NCI-H345 treated with DMSO at 0.1 percent for 48 hours (cell line): Measurements from ENCODE around the gene ARSD.
"Not testable (repeated sequence)": the region's sequence is repeated elsewhere in the genome, so short reads cannot be mapped to it uniquely, and the experiment has no call there.

ENCODE experiments used
- DNase-seq: peaks from one replicate; lab custom pipeline; 2025; ENCODE audit not compliant: unreplicated experiment; lab: John Stamatoyannopoulos, UW

Gene ARSD, protein sequence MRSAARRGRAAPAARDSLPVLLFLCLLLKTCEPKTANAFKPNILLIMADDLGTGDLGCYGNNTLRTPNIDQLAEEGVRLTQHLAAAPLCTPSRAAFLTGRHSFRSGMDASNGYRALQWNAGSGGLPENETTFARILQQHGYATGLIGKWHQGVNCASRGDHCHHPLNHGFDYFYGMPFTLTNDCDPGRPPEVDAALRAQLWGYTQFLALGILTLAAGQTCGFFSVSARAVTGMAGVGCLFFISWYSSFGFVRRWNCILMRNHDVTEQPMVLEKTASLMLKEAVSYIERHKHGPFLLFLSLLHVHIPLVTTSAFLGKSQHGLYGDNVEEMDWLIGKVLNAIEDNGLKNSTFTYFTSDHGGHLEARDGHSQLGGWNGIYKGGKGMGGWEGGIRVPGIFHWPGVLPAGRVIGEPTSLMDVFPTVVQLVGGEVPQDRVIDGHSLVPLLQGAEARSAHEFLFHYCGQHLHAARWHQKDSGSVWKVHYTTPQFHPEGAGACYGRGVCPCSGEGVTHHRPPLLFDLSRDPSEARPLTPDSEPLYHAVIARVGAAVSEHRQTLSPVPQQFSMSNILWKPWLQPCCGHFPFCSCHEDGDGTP

DNA sequence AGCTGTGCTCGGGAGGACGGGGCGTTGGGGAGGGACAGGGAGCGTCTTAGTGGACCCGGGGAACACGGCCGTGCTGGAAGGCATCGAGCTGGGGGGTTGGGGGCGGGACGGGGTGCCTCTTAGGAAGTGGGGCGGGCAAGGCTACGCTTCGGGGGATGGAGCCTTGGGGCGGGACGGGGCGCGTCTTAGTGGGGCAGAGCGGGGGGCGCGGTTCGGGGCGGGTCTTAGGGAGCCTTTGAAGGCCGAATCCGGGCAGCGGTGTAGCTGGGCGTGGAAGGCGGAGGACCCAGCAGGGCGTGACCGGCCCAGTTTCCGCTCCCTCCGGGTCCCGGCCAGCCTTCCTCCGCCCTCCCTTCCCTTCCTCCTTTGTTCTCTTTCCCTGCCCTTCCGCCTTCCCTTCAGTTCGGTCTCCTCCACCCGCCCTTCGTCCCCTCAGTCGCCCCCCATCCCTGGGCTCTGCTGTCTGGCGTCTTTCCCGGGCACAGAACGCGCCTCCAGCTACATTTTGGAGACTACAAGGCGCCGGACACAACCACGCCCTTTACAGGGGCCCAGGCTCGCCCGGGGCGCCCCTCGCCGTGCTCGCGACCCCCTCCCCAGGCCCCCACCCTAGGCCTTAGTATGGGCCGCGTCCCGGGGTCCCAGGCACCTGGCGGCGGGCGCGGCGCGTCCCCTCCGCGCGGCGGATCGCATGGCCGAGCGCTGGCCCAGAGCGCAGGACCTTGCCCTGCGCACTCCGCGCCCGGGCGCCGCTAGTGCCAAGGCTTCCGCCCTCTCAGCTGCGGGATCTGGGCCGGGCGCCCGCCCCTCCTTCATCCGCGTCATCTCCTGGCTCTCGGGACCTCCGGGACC is at the start of gene ARSD:
Gene ARSD (minus strand): TSS at position 757 of the 852 bp plus-strand sequence. CDS start 64 bp downstream, at position 693.
- DNase-seq: no peak

DNA sequence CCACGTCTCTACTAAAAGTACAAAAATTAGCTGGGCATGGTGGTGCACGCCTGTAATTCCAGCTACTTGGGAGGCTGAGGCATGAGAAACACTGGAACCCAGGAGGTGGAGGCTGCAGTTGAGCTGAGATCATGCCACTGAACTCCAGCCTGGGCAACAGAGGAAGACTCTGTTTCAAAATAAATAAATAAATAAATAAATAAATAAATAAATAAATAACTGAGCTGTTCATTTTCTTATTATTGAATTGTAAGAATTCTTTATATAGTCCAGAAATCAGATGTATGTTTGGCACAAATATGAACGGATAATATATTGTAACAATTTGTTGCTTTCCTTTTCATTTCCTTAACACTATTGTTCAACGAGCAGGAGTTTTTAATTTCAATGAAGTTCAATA is 49.5 kb upstream of the ARSD start:
- not testable (repeated sequence) for DNase-seq

DNA sequence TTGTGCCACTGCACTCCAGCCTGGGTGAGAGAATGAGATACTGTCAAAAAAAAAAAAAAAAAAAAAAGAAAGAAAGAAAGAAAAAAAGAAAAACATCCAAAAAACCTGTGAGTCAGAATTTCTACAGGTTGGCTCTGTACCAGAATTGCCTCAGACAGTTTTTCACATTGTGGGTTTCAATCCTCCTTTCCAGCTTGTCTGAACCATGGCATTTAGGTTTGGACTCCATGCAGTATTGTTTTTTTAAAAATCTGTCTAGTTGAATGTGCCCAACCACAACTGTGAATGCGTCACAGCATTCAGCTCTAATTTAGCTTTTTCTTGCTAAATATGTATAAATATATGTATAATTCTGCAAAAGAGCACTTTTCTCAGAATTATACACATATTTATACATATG is 45.8 kb upstream of the ARSD start:
- DNase-seq: no peak

DNA sequence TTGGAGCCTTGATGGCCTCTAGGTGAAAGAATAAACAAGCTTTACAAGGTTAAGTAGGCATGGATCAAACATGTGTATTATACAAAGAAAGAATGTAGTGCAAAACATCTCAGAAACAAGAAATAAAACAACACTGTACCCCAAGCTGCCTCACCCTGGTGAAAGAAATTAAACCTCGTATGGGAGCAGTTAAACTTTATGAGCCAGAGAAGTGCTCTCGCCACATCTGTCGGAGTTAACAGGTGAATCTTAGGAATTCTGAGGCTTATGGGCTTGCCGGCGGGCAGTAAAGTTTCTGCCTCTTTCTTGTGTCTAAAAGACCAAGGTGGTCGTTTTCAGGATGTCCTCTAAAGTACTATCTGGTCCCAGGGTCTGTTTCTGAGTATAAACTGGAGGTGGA is 43.3 kb upstream of the ARSD start:
- DNase-seq: no peak

DNA sequence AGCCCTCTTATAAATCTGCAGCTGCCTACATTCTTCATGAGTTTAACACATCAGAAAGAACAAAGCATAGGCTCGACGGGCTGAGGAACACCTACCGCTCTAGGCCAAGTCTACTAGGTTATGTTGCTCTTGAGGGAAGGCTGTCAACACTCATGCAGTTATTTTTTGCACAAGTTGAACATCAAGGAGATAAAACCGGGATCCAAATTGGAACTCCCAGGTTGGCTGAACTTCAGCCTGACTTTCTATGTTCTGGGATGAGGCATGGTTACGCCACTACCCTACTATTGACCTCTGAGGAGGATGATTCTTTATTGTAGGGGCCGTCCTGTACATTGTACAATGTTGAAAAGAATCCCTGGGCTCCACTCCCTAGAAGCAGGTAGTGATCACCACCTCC is 39.9 kb upstream of the ARSD start:
- DNase-seq: no peak

DNA sequence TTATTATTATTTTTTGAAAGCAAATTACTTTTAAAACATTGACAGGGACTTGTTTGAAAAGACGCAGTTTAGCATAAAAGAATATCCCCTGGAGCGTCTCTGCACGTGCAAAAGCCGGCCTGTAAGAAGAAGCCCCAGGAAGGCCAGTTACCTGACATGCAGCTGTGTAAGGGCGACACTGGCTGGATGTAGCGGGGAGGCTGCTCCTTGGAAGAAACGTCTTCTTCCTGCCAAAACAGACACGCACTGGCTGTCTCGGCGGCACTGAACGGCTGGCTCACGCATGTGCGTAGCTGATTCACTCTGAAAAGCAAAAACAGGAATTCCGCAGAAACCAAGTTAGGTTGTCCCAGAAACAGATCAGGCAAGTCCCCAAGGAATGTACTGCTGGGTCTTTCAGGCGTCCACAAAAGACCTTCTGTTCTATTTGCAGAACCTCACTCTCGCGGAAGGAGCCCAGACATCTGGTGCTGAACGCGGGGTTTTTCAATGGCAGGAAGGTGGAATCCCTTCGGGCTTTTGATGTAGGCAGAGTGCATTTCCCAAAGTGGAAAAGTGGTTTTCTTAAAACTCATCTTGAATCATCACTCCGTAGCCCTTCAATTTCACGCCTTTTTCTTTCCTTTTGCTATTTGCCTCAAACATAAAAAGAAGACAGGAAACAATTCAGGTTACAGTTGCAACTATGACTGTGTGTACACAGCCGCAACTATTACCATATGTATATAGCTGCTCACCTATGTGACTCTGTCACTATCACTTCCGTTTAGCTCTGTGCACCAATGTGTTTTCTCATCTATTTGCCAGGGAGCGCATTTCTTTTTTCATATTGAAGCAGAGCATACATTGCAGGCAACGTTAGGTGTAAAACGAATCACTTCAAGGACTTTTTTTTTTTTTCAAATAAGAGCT is 39.1 kb upstream of the ARSD start:
- no peak for DNase-seq

DNA sequence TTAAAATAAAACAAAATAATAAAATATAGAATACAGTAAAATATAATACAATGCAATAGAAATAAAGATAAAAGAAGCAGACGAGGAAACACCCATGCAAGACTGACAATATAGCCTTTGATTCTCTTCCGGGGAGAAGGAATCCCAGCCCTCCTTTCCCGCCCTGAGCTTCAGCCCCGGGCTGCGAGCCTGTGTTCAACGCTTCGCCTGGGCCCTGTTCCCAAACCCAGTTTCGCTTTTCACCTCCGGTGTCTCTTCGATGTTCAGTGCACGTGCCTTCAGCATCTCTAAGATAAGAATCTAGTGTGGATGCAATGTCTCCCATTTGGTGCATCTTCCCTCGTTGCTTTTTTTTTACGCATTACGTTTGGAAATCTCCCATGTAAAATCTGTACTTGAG is 38.4 kb upstream of the ARSD start:
- DNase-seq: no peak

DNA sequence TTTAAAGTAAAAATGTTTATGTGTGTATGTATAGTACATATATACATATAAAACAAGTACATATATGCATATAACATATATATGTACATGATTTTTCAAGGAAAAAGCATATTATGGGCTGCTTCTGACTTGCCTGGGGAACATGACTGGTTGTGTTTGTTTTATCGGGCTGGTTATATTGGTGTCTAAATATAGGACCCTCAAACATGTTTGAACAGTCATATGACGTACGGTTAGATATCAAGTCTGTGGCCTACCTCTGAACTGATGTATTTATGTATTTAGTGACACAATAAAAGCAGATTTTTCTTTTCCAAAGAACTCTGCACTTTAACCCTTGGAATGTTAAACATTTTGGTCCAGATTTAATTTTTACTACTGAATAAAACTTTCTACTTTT is 37.9 kb upstream of the ARSD start:
- no peak for DNase-seq

DNA sequence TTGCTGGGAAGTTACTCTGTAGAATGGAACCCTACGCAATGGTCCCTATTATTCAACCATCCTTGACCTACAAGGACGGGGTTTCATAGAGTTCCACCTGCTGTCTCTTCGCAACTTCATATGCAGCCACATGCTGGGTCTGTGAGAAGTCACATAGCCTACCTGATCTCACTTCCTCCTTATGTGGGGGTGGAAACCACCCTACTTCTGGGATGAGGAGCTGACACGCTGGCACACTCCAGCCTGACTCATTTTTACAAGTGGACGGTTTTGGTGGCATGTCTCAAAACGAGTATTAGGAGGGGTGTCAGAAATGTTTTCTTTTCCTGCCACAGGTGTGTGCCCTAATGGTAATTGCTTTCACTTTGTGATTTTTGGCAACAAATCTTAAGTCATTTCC is 36.8 kb upstream of the ARSD start:
- DNase-seq: no peak

DNA sequence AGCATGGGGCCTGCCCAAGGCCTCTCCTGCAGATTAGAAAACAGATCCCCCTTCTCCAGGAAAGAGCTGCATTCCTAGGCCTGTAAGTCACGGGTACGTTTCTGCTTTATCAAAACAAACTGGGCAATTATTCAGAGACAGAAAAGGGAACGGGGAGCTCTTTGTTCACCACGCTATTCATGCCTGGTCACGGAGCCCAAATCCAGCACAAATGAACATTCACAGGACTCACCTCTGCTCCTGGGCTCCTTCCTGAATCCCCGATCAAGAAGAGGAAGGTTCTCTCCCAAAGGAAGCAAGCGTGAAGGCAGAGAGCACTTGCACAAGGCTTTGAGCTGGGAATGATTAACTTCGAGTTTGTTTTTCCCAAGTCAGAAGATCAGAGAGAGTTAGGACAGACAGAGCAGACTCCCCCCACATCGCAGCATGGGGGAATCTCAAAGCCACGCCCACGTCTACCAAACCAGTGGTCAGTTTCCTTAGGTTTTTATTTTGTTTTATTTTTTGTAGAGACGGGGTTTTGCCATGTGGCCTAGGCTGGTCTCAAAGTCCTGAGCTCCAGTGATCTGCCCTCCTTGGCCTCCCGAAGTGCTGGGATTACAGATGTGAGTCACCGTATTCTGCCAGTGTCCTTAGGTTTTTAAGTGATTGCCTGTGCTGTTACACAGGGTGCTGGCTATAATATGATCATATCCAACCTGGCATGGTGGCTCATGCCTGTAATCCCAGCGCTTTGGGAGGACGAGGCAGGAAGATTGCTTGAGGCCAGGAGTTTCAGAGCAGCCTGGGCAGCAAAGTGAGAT is 35.1 kb upstream of the ARSD start:
- not testable (repeated sequence) for DNase-seq

DNA sequence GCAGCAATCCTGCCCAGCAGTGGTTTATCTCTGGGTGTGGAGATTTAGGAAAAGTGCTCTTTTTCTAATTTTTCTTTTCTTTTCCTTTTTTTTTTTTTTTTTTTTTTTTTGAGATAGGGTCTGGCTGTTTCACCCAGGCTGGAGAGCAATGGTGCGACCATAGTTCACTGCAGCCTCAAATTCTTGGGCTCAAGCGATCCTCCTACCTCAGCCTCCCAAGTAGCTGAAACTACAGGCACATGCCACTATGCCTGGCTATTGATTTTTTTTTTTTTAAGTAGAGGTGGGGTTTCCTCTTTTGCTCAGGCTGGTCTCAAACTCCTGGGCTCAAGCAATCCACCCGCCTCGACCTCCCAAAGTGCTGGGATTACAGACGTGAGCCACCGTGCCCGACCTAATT is 34.3 kb upstream of the ARSD start:
- DNase-seq: not testable (repeated sequence)

DNA sequence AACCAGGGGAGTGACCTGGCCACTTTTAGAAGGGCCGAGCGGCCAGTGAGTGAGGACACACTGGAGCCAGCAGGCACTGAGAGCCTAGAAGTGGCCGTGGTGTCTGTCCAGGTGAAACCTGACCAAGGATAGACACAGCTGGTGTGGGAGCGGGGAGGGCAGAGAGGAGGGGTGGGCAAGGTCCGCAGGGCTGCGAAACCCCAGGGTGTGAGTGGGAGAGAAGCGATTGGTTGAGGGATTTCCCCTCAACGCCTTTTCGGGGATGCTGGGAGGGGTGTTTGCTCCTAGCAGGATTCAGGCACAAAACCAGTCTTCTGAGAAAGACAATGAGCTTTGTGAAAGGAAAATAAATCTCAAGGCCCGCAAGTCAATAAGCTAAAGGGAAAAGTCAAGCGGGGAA is 33.2 kb upstream of the ARSD start:
- no peak for DNase-seq

DNA sequence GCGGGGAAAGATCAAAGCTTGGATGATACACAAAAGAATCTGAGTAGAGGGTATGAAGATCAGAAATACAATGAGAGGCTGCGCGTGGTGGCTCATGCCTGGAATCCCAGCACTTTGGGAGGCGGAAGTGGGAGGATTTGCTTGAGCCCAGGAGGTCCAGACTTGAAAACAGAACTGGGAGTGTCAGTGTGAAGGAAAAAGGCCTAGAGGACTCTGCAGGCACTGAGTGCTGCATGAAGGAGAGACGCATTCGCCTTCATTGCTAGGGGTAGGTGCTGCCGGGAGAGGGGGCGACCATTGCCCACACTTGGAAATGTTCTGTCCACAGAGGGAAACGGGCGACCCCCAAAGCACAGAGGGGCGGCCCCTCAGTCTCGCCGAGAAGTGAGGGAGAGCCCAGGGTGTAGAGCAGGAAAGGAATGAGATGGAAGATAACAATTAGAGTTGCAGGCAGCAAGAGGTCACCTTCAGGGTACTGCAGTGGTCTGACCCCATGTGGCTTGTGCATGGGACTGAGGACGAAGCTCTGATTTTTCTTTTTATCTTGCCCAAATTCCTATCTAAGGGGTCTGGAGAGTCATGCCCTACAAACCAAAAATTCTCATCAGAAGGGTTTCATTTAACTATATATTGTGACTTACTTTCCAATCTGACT is 31.8 kb upstream of the ARSD start:
- no peak for DNase-seq

DNA sequence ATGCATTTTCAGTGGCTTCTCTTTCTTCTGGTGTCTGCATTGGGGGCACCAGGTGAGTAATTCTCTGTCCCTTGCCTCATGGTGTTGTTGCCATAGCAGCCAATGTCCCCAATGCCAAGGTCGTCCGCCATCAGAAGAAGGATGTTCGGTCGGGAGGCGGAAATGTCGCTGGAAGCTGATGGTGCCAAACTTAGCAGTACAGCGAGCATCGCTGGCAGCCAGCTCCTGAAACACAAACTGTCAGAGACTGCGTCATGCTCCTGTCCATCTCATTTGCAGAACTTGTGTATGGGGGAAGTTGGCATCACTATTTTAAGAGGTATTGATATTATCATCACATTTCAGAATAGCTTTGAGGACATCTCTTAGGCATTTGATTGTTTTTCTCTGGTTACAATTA is 29.1 kb upstream of the ARSD start:
- no peak for DNase-seq

DNA sequence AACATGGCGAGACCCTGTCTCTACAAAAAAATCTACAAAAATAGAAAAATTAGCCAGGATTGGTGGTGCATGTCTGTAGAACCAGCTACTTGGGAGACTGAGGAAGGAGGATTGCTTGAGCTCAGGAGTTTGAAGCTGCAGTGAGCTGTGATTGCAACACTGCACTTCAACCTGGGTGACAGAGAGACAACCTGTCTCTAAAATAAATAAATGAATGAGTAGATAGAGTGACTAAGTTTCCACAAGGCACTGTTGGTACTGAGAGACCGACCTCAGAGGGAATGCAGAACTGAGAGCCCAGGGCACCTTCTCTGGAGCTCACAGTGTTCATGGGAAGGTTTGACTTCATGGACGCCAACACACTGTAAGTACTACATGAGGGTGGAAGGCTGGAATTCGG is 26.7 kb upstream of the ARSD start:
- no peak for DNase-seq

DNA sequence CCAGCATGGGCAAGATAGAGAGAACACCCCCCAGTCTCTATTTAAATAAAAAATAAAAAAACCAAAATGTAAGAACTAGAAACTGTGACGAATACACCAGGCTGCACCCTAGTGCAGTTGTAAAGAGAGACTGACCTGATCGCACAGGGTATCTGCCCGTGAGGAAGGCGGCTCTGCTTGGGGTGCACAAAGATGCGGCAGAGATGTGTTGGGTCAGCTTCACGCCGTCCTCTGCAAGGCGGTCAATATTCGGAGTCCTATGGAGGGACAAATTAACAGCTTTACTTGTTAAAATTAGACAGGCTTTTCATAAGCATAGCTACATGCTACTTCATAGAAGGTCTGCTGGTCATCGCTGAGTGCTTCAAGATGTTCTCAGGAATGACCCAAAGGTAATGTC is 26.1 kb upstream of the ARSD start:
- no peak for DNase-seq

DNA sequence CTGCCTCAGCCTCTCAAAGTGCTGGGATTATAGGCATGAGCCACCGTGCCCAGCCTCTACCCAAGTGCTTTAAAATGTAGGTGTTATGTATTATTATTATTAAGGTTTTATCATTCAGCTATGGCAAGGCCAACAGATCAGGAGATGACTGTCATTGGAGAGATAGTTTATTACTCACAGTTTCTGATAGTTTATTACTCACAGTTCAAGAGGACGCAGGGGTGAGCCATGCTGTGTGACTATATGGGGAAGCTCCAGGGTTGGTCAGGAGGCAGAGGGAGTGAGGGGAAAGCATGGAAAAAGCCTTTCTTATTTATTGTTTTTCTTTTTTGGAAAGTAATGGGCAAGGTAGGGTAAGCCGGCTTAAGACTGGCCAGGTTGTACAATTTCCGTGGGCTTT is 25.4 kb upstream of the ARSD start:
- no peak for DNase-seq

DNA sequence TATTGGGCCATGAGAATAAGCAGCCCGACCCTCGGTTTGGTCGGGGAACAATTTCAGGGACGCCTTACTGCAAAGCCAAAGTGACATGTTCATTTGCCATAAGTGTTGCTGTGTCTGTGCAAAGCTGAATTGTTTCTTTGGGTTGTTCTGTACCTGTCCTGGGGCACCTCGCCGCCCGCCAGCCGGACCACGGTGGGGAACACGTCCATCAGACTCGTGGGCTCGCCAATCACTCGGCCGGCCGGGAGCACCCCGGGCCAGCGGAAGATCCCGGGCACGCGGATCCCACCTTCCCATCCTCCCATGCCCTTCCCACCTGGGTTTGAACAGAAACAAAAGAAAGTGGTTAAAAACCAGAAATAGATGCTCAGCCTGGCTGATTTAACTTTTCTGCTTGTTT is 8.8 kb upstream of the ARSD start:
- DNase-seq: not testable (repeated sequence)
